Panc1 (cell line): ENCODE results near the gene NUP153. TPM values are rescaled to one million over a fixed set of nuclear protein-coding genes. Genes with fewer than 3 reads are reported as not detected.
"Not testable (repeated sequence)": the region's sequence is repeated elsewhere in the genome, so short reads cannot be mapped to it uniquely, and the experiment has no call there.

Experiments used
- ATAC-seq: fragments of 200-7000 bp; cut with Tn5 transposase; 2 replicates; pipeline ENCODE4 v1.9.1; 2020; ENCODE audit warnings: mild to moderate bottlenecking, moderate library complexity
- BruUV-seq: library from RNA; stranded (reverse); fragments of 400-500 nt; replicated peaks from 2 replicates; lab custom pipeline; 2021; lab: Mats Ljungman, UMichigan
- CTCF ChIA-PET: fragments of 300-600 bp; sonication (Branson Sonifier 250); formaldehyde crosslinking; loops from one replicate; lab custom pipeline; 2022; ENCODE audit warnings: antibody characterized with exemption; lab: Charles Lee
- POLR2A ChIA-PET: fragments of 300-600 bp; sonication (Branson Sonifier 250); formaldehyde crosslinking; loops from one replicate; lab custom pipeline; 2022; ENCODE audit warnings: antibody characterized with exemption; lab: Charles Lee
- DNase-seq: peaks from one replicate; pipeline ENCODE4 v3.0.0-alpha.2; 2010; ENCODE audit warnings: low read depth, low spot score
- H3K27ac ChIP-seq: 2 replicates; pipeline ENCODE4 v1.5.1; 2011; ENCODE audit warnings: mild to moderate bottlenecking, low read length, inconsistent platforms
- H3K27me3 ChIP-seq: fragments of 200-500 bp; sonication (Bioruptor generic); 2 replicates; pipeline ENCODE4 v1.6.0; 2014; ENCODE audit warnings: low read length, inconsistent platforms; ENCODE audit not compliant: control insufficient read depth, insufficient read depth
- H3K36me3 ChIP-seq: fragments of 200-500 bp; sonication (Bioruptor generic); 2 replicates; pipeline ENCODE4 v1.5.1; 2014; ENCODE audit warnings: inconsistent platforms, mild to moderate bottlenecking, low read length, moderate library complexity; ENCODE audit not compliant: control insufficient read depth, insufficient read depth
- H3K4me1 ChIP-seq: 2 replicates; pipeline ENCODE4 v1.5.1; 2011; ENCODE audit warnings: inconsistent platforms, mild to moderate bottlenecking, low read length, moderate library complexity; ENCODE audit not compliant: control insufficient read depth, insufficient read depth
- H3K4me3 ChIP-seq, 2 experiments: 2 replicates each; pipeline ENCODE4 v1.5.1; 2011 to 2012; ENCODE audit warnings: low read depth in 2 of 2, low read length in 2 of 2, mild to moderate bottlenecking in 2 of 2, inconsistent platforms in 1 of 2, moderate library complexity in 1 of 2
- H3K9me3 ChIP-seq: fragments of 200-500 bp; sonication (Bioruptor generic); 2 replicates; pipeline ENCODE4 v1.5.1; 2014; ENCODE audit warnings: low read depth, mild to moderate bottlenecking, inconsistent platforms, low read length, moderate library complexity; ENCODE audit not compliant: control insufficient read depth, insufficient read depth
- CTCF ChIP-seq: fragments of 450-650 bp; IDR thresholded peaks from 2 replicates; pipeline ENCODE4 v1.5.1; 2017; ENCODE audit warnings: mild to moderate bottlenecking
- POLR2AphosphoS5 ChIP-seq: IDR thresholded peaks from 2 replicates; pipeline ENCODE4 v1.6.1; 2012; ENCODE audit warnings: mild to moderate bottlenecking, low read depth, low read length, moderate library complexity
- REST ChIP-seq, 2 experiments: IDR thresholded peaks; 2 replicates each; pipeline ENCODE4 v1.6.1; 2011 to 2012; ENCODE audit warnings: low read depth in 2 of 2, control low read depth in 1 of 2, low read length in 1 of 2, mild to moderate bottlenecking in 1 of 2, moderate library complexity in 1 of 2; ENCODE audit not compliant: insufficient read depth in 1 of 2
- SIN3A ChIP-seq: IDR thresholded peaks from 2 replicates; pipeline ENCODE4 v1.6.1; 2012; ENCODE audit warnings: low read depth, mild to moderate bottlenecking, low read length, moderate library complexity, borderline replicate concordance; ENCODE audit not compliant: insufficient read depth
- TCF7L2 ChIP-seq: IDR thresholded peaks from 2 replicates; pipeline ENCODE4 v1.6.1; 2011; ENCODE audit warnings: mild to moderate bottlenecking, low read depth, low read length, inconsistent platforms
- in situ Hi-C: cut with HindIII; loops from 2 replicates; pipeline ENCODE4 v1.10.0; 2016; ENCODE audit warnings: low sequenced_read_pairs, low pct_unique_long_range_greater_than_20kb
- intact Hi-C: fragments of 100-400 bp; cut with micrococcal nuclease; formaldehyde crosslinking; loops from one replicate; pipeline ENCODE4 v1.10.0; 2022; ENCODE audit not compliant: unreplicated experiment
- total RNA-seq: library from RNA; stranded (reverse); gene quantifications from one replicate; pipeline ENCODE4 v1.2.1, GENCODE V29; 2021; ENCODE audit not compliant: unreplicated experiment

Gene NUP153
- total RNA-seq, 1 experiment from 2014 or later = 62.0 TPM

- in situ Hi-C loops = no loop called here
- Histone ChIP-seq H3K27me3 (no peaks in the 10 kb centered on the region), H3K27ac (no peak overlapping the region), H3K36me3 (no peaks in the 10 kb centered on the region), H3K9me3 (peaks cover 13% of the 10 kb centered on the region; the same call in 1 of the 2 replicates), H3K4me3 (no peak overlapping the region), H3K4me1 (no peaks in the 10 kb centered on the region)
- CTCF ChIA-PET = interaction anchor here (0.6 kb wide), 1 partner anchor 16 kb away, joined by 6 read pairs; no protein-coding TSS in a partner anchor
- peak; percentile 65 for ATAC-seq
- TF ChIP-seq SIN3A (no peak), POLR2AphosphoS5 (no peak), REST (IDR thresholded peaks at IDR 0.05; ENCODE audit: insufficient read depth in 1 of 2, low read depth in 2 of 2, low read length in 1 of 2) (no peak), TCF7L2 (no peak), CTCF (no peak)
- no peak for DNase-seq
- no TSS peak for BruUV-seq
- POLR2A ChIA-PET = no interaction called here
- intact Hi-C loops = no loop called here
These were observed 34.0 kb upstream of the NUP153 start for GRCh38 chr6:17740559-17741220.

- Histone ChIP-seq H3K27me3 (no peaks in the 10 kb centered on the region), H3K27ac (no peak overlapping the region), H3K9me3 (peaks cover 13% of the 10 kb centered on the region; the same call in 1 of the 2 replicates), H3K4me3 (no peak overlapping the region), H3K4me1 (no peaks in the 10 kb centered on the region), H3K36me3 (no peaks in the 10 kb centered on the region)
- in situ Hi-C loops (no loop called here), intact Hi-C loops (no loop called here)
- ChIA-PET POLR2A (no interaction called here), CTCF (no interaction called here)
- no peak for DNase-seq
- TF ChIP-seq REST (IDR thresholded peaks at IDR 0.05; ENCODE audit: insufficient read depth in 1 of 2, low read depth in 2 of 2, low read length in 1 of 2) = no peak
- no peak for TF ChIP-seq POLR2AphosphoS5
- no peak for TF ChIP-seq SIN3A
- no peak for TF ChIP-seq CTCF
- TF ChIP-seq TCF7L2 = no peak
- ATAC-seq = no peak
- BruUV-seq = no TSS peak
These were observed 31.1 kb upstream of the NUP153 start for GRCh38 chr6:17737704-17738252.

- DNase-seq, H3K4me3 ChIP-seq, in situ Hi-C loops, H3K4me1 ChIP-seq, ATAC-seq, CTCF ChIA-PET, H3K27ac ChIP-seq, POLR2A ChIA-PET, H3K36me3 ChIP-seq, intact Hi-C loops, H3K27me3 ChIP-seq, BruUV-seq: not testable (repeated sequence)
- H3K9me3 ChIP-seq = peaks cover 13% of the 10 kb centered on the region; the same call in 1 of the 2 replicates
These were observed 28.6 kb upstream of the NUP153 start for GRCh38 chr6:17735311-17735710.
